Dermis blood vessel endothelial cell (primary cell): ENCODE data around the gene CHP1. TPM values are rescaled to one million over a fixed set of nuclear protein-coding genes. Genes with fewer than 3 reads are reported as not detected.
"Not testable (repeated sequence)": the region's sequence is repeated elsewhere in the genome, so short reads cannot be mapped to it uniquely, and the experiment has no call there.

Experiments
- DNase-seq: peaks from one replicate; pipeline ENCODE4 v3.0.0; 2010
- total RNA-seq: library from RNA; depleted of rRNA; stranded (reverse); fragments of >200 nt; gene quantifications from 2 replicates; pipeline ENCODE4 v1.2.3, GENCODE V29; 2014

Gene CHP1
- total RNA-seq = 73.3 and 92.7 TPM in 2 replicates

- DNase-seq = peak; percentile 99
Measured at GRCh38 chr15:41230650-41231421, at the start of gene CHP1, which contains the start of gene EXD1. TSS of gene CHP1 (plus strand) at chr15:41231268. CDS start at chr15:41231383, 115 bp downstream. TSS of gene EXD1 (minus strand) at chr15:41230757. CDS start at chr15:41226575, 4,182 bp downstream.

DNA sequence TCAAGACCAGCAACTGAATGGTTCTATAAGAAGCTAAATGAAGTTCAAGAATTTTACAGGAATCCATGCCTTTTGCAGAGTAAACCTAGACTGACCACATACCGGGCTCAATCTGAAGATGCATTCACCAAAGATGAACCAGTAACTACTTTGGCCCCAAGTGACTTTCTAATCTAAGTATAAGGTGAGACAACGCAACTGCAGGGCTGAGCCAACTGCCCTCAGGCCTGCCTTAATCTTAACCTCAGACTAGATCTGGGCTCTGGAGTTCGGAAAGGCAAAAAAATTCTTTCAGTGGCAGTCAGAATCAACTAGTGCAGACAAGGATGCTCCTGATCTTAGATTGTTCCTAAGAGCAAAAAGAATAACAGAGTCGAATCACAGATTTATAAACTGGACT is 48.8 kb upstream of the CHP1 start:
- no peak for DNase-seq

- DNase-seq = no peak
Measured at GRCh38 chr15:41183581-41183980, 47.5 kb upstream of the CHP1 start.

DNA sequence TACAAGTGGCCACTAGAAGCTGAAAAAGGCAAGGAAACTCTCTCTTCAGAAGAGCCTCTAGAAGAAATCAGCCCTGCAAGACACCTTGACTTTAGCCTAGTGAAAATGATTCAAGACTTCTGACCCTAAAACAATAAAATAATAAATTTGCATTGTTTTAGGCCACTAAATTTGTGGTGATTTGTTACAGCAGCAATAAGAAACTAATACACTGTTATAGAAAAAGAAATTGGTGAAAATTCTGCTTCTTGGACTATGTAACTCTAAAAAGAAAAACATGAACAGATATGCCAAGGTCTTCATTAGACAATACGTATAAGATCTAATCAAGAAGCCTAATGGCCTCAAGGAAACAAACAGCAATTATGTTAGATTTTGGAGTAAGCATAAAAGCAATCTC is 36.6 kb upstream of the CHP1 start:
- no peak for DNase-seq

DNA sequence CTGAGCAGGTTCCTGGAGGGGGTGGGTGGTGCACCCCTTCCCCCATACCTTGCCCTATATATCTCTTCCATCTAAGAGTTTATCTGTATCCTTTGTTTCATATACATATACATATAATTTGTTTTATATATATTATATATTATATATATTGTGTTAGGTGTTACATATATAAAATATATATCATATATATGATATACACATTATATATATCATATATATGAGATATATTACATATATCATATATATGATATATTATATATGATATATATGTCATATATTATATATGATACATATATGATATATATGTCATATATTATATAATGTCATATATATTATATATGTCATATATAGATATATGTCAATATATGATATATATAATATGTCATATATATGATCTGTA is 31.6 kb upstream of the CHP1 start:
- DNase-seq = no peak

- DNase-seq = no peak
Measured at GRCh38 chr15:41203395-41203794, 27.7 kb upstream of the CHP1 start.

DNA sequence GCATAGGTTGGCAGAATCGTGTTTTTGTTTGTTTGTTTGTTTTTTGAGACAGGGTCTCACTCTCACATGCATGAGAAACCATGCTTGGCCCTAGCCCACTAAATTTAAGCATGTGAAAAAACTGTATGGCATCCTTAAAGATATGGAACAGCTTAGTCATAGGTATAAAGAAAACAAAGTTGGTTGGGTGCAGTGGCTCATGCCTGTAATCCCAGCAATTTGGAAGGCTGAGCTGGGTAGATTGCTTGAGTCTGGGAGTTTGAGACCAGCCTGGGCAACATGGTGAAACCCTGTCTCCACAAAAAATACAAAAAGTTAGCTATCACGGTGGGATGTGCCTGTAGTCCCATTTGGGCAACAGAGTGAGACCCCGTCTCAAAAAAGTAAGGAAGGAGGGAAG is 25.8 kb upstream of the CHP1 start:
- DNase-seq = no peak

DNA sequence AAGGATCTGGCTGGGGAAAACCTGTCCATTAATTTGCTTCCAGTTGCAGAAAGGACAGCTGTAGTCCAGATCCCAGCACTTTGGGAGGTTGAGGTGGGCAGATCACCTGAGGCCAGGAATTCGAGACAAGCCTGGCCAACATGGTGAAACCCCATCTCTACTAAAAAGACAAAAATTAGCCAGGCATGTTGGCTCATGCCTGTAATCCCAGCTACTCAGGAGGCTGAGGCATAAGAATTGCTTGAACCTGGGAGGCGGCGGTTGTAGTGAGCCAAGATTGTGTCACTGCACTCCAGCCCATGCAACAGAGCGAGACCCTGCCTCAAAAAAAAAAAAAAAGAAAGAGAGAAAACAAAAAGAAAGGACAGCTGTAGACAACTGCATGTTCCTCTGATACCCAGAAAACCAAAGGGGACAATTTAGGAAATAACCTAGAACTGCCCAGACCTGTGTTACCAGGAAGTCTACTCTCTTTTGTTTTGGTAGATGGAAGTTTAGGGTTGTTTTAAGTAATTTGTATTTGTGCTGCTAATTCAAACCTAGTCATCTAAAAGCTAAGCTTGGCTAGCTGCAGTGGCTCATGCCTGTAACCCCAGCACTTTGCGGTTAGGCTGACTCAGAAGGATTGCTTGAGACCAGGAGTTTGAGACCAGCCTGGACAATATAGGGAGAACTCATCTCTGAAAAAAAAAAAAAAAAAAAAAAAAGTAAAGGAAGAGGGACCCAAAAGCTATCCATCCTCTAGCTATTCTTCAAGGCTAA is 23.2 kb upstream of the CHP1 start:
- no peak for DNase-seq

GRCh38 chr15:41215708-41216107 is 15.4 kb upstream of the CHP1 start:
- no peak for DNase-seq

- no peak for DNase-seq
Measured at GRCh38 chr15:41218851-41219250, 12.2 kb upstream of the CHP1 start.

GRCh38 chr15:41219381-41219780 is 11.7 kb upstream of the CHP1 start:
- no peak for DNase-seq

GRCh38 chr15:41230345-41230649 is 771 bp upstream of the CHP1 start:
- no peak for DNase-seq

- DNase-seq = peak; percentile 24
Measured at GRCh38 chr15:41231422-41232226, 556 bp downstream of the CHP1 start.

DNA sequence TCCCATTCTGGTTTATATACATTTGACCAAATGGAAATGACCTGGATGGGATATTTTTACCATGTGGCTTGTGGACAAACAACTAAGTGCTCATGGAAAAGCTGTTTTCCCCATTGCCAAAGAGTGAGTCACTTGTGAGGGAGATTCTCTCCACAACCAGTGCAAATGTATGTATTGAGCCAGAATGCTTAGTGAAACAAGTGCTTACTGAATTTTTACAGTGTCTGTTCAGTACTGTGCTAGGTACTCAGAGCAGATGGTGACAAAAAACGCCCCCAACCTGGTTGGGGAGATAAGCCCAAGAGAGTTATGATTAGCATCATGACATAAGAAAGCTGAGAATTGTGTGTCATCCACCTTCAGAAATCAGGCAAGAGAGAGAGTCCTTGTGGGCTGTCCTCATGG is 2.3 kb downstream of the CHP1 start:
- peak; percentile 54 for DNase-seq

DNA sequence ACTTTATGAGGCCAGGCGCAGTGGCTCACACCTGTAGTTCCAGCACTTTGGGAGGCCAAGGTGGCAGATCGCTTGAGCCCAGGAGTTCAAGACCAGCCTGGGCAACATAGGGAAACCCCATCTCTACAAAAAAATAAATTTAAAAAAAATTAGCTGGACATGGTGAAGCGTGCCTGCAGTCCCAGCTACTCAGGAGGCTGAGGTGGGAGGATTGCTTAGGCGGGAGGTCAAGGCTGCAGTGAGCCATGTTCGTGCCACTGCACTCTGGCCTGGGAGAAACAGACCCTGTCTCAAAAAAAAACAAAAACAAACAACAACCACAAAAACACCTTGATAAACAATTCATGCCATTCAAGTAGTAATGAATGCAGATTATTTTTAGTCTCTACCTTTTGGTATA is 4.2 kb downstream of the CHP1 start:
- not testable (repeated sequence) for DNase-seq

DNA sequence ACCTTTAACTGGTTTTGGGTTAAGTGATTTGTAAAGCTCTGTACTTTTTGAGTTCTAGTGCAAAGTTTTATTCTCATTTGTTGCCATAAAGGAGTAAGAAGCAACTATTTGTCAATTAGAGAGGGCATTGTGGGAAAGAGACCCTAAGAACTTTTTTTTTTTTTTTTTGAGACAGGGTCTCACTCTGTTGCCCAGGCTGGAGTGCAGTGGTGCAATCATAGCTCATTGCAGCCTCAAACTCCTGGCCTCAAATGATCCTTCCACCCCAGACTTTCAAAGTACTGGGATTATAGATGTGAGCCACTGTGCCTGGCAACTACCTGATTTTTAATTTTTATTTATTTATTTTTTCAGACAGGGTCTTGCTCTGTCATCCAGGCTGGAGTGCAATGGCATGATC is 4.9 kb downstream of the CHP1 start:
- DNase-seq = no peak

DNA sequence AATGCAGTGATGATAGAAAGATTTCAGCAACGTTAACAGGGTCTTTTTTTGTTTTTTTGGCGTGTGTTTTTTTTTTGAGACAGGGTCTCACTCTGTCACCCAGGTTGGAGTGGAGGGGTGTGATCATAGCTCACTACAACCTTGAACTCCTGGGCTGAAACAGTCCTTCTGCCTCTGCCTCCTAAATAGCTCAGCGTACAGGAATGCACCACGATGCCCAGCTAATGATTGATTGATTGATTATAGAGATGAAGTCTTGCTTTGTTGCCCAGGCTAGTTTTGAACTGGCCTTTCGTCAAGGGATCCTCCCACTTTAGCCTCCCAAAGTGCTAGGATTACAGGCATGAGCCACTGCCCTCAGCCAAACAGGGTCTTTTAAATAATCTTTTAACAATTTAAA is 7.0 kb downstream of the CHP1 start:
- DNase-seq = no peak

DNA sequence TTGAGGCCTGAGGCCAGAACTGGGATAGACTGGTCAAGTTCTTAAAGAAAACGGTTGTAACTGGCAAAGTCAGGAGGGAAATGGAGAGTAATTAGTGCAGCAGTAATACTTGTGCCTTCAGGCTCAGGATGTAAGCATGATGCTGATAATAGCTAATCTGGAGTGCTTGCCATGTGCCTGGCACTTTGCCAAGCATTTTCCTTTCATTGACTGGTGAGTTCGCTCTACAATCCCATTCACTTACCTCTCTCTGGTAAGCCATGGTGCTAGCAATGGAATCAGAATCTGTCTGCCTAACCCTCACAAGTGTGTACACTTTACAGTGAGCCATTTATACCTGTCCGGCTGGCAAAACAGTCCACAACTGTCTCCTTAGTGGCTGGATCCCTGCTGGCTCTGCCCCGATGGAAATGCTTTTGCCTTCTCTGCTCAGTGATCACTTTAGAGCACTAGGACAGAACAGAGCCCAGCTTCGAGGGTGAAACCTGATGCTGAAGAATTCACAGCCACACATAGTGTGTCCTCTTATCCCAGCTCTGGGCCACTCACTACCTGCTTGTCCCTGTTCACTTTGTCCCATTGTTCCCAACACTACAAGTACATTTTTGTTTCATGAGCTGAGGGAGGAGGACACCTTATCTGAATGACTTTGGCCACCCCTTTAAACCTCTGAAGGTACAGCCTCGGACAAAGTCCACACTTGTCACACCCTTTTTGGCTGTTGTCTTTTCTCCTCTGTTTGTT is 10.3 kb downstream of the CHP1 start:
- peak; percentile 97 for DNase-seq

GRCh38 chr15:41250745-41251144 is 19.7 kb downstream of the CHP1 start:
- DNase-seq = not testable (repeated sequence)

DNA sequence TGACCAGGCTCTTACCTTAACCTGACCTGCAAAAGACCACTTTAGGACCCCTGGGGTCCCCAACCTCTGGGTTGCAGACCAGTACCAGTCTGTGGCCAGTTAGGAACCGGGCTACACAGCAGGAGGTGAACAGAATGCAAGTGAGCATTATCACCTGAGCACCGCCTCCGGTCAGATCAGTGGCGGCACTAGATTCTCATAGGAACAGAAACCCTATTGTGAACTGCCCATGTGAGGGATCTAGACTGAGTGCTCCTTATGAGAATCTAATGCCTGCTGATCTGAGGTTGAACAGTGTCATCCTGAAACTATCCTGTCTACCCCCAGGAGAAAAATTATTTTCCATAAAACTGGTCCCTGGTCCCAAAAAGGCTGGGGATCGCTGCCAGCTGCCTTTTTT is 20.3 kb downstream of the CHP1 start:
- no peak for DNase-seq

GRCh38 chr15:41254560-41254959 is 23.5 kb downstream of the CHP1 start:
- no peak for DNase-seq

- no peak for DNase-seq
Measured at GRCh38 chr15:41256103-41256502, 25.0 kb downstream of the CHP1 start.
